ENCODE results near the gene GRN.
"Not testable (repeated sequence)": the region's sequence is repeated elsewhere in the genome, so short reads cannot be mapped to it uniquely, and the experiment has no call there.

GRN gene

DNA sequence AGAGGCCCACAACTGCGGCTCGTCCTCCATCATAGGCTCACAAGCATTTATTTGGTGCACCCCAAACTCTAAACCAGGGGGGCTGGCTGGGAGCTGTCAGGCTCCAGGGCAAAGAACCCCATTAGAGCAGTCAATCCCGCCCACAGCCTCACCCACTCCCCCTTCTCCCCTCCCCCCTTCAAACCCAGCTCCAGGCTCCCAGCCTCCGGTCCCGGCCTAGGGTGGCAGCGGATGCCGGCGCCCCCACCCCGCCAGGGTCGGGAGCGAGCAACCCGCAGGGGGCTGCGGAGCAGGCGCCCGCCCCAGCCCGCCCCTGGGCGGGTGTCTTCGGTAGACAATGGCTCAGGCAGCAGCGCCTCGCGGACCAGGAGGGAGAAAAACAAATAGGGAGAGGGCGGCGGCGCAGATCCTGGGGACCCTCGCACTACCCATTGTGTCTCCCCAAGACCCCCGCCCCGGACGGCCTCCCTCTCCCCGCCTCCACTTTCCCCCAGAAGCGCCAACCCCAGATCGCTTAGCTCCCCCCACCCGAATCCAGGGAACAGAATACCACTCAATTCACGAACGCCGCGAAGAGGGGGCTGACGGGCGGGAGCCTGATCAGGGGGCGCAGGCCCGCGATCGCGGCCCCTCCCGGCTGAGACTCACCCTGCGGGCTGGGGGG, 18.0 kb downstream of the GRN start:
- no peak for TF ChIP-seq CTCF (IDR thresholded peaks at IDR 0.05; ENCODE audit: control extremely low read depth, extremely low read depth, low read depth, missing control alignments)
- POLR2A ChIA-PET: interaction anchor here (0.6 to 1.0 kb wide), 2 partner anchors 17 to 20 kb away, joined by 3 to 5 read pairs; no protein-coding TSS in a partner anchor
- CTCF ChIA-PET: interaction anchor here (0.6 to 10.5 kb wide), 30 partner anchors 10 to 419 kb away, joined by 3 to 135 read pairs (median 4); partner anchors contain the start of gene GRN
- peak; percentile 67 for DNase-seq (ENCODE audit: extremely low spot score)

GRCh38 chr17:44363613-44364159, 18.6 kb downstream of the GRN start, which contains the start of gene FAM171A2:
FAM171A2 (minus strand) TSS chr17:44363853; CDS start chr17:44363714, 139 bp downstream.
- POLR2A ChIA-PET: interaction anchor here (0.6 to 1.0 kb wide), 2 partner anchors 18 to 19 kb away, joined by 3 to 5 read pairs; no protein-coding TSS in a partner anchor
- peak; percentile 90 for DNase-seq (ENCODE audit: extremely low spot score)
- TF ChIP-seq CTCF (IDR thresholded peaks at IDR 0.05; ENCODE audit: control extremely low read depth, extremely low read depth, low read depth, missing control alignments): peak; percentile 67
- CTCF ChIA-PET: interaction anchor here (0.6 to 10.5 kb wide), 29 partner anchors 10 to 420 kb away, joined by 3 to 135 read pairs (median 4); partner anchors contain the start of gene GRN

DNA sequence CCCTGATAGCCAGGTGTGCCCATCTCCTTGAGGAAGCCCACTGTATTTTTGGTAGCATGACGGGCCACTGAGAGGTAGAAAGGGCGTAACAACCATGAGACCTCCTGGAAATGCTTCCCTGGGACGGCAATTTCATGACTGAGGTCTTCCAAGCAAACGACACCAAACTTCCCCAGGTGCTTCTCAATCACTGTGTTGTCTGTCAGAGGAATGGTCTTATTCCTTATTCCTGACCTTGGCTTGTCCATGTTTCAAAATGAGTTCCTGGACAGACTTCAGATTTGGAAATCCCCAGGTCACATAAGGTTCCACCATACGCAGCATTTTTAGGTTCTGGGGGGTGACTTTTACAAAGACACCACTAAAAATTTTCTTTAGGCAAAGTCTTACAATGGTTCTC, 19.9 kb downstream of the GRN start:
- POLR2A ChIA-PET; DNase-seq (ENCODE audit: extremely low spot score): not testable (repeated sequence)
- CTCF ChIA-PET: interaction anchor here (0.9 to 10.5 kb wide), 4 partner anchors 12 to 421 kb away, joined by 3 to 135 read pairs (median 3); no protein-coding TSS in a partner anchor

- ChIA-PET POLR2A (interaction anchor here (0.6 kb wide), 1 partner anchor 297 kb away, joined by 4 read pairs; no protein-coding TSS in a partner anchor), CTCF (interaction anchor here (2.2 to 10.5 kb wide), 2 partner anchors 9 to 15 kb away, joined by 10 to 135 read pairs; no protein-coding TSS in a partner anchor)
- no peak for TF ChIP-seq CTCF (IDR thresholded peaks at IDR 0.05; ENCODE audit: control extremely low read depth, extremely low read depth, low read depth, missing control alignments)
- DNase-seq (ENCODE audit: extremely low spot score): no peak
These were observed 22.3 kb downstream of the GRN start for GRCh38 chr17:44367231-44367979.

GRCh38 chr17:44368391-44369243, 23.5 kb downstream of the GRN start:
- CTCF ChIA-PET: interaction anchor here (1.2 to 10.5 kb wide), 6 partner anchors 11 to 159 kb away, joined by 3 to 135 read pairs (median 4); partner anchors contain the start of gene GRN
- DNase-seq (ENCODE audit: extremely low spot score); POLR2A ChIA-PET: not testable (repeated sequence)

DNA sequence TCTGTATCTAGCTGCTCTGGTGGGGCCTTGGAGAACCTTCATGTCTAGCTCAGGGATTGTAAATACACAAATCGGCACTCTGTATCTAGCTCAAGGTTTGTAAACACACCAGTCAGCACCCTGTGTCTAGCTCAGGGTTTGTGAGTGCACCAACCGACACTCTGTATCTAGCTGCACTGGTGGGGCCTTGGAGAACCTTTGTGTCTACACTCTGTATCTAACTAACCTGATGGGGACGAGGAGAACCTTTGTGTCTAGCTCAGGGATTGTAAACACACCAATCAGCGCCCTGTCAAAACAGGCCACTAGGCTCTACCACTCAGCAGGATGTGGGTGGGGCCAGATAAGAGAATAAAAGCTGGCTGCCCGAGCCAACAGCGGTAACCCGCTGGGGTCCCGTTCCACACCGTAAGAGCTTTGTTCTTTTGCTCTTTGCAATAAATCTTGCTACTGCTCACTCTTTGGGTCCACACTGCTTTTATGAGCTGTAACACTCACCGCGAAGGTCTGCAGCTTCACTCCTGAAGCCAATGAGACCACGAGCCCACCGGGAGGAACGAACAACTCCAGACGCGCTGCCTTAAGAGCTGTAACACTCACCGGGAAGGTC, 24.4 kb downstream of the GRN start:
- DNase-seq (ENCODE audit: extremely low spot score); POLR2A ChIA-PET: not testable (repeated sequence)
- CTCF ChIA-PET: interaction anchor here (1.2 to 3.4 kb wide), 6 partner anchors 8 to 160 kb away, joined by 3 to 17 read pairs (median 4); partner anchors contain the start of gene GRN

GRCh38 chr17:44372036-44372435, 26.9 kb downstream of the GRN start:
- POLR2A ChIA-PET: no interaction called here
- CTCF ChIA-PET: interaction anchor here (3.4 to 5.7 kb wide), 2 partner anchors 9 to 17 kb away, joined by 17 to 26 read pairs; partner anchors contain the start of gene FAM171A2

More at GRCh38 chr17:44372036-44372435, 26.9 kb downstream of the GRN start:
- DNase-seq (ENCODE audit: extremely low spot score): no peak
- TF ChIP-seq CTCF (IDR thresholded peaks at IDR 0.05; ENCODE audit: control extremely low read depth, extremely low read depth, low read depth, missing control alignments): no peak
